ENCODE data around the gene PRDM16.

DNA sequence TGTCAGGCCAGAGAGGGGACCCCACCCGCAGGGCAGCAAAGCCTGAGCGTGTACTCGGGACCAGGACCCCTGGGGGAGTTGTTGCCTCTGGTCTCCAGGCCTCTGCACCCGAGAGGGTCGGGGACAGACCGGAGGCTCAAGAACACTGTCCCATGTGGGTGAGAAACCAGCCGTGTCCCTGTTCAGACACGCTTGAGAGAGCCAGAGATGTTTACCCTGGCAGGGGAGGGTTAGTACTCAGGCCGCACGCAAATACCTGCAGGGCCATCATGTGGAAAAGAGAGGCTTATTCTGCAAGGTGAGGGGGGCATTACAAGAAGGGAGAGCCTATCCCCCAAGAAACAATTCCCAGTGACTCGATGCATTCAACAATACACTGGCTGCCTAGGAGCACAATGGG, 311.5 kb downstream of the PRDM16 start:
- TF ChIP-seq POLR2A (IDR thresholded peaks at IDR 0.05; ENCODE audit: low read length), result no peak
- TF ChIP-seq GATA1 (IDR thresholded peaks at IDR 0.05; ENCODE audit: low read depth, low read length), result no peak

Measured in erythroblast (primary cell).